Neural crest cell (in vitro differentiated cells): Measurements from ENCODE around the gene LY6G5C. TPM values are rescaled to one million over a fixed set of nuclear protein-coding genes. Genes with fewer than 3 reads are reported as not detected.

Experiments
- DNase-seq: peaks from one replicate; pipeline ENCODE4 v3.0.0; 2021; ENCODE audit warnings: low read depth, mixed read lengths, low spot score
- H3K27ac Mint-ChIP-seq: one replicate; pipeline ENCODE4 v1.8.0; 2021; ENCODE audit warnings: mild to moderate bottlenecking, mixed read lengths; ENCODE audit not compliant: unreplicated experiment
- H3K27me3 Mint-ChIP-seq: 2 replicates; pipeline ENCODE4 v1.8.0; 2021; ENCODE audit warnings: low read depth, mild to moderate bottlenecking, mixed read lengths
- H3K36me3 Mint-ChIP-seq: 2 replicates; pipeline ENCODE4 v1.8.0; 2021; ENCODE audit warnings: low read depth, mild to moderate bottlenecking, mixed read lengths
- H3K4me1 Mint-ChIP-seq: 2 replicates; pipeline ENCODE4 v1.8.0; 2021; ENCODE audit warnings: mixed read lengths
- H3K4me3 Mint-ChIP-seq: one replicate; pipeline ENCODE4 v1.8.0; 2021; ENCODE audit warnings: mild to moderate bottlenecking, mixed read lengths
- H3K9me3 Mint-ChIP-seq: 2 replicates; pipeline ENCODE4 v1.8.0; 2021; ENCODE audit warnings: mixed read lengths
- CTCF ChIP-seq: fragments of 200-600 bp; sonication (generic); conservative IDR thresholded peaks from 2 replicates; pipeline ENCODE4 v1.5.0; 2021; ENCODE audit warnings: antibody characterized with exemption, mild to moderate bottlenecking
- total RNA-seq: library from RNA; stranded (reverse); gene quantifications from 2 replicates; pipeline ENCODE4 v1.2.1, GENCODE V29; 2021

Gene LY6G5C
- total RNA-seq, 1 donor from 2014 or later, result 9.1 TPM

DNA sequence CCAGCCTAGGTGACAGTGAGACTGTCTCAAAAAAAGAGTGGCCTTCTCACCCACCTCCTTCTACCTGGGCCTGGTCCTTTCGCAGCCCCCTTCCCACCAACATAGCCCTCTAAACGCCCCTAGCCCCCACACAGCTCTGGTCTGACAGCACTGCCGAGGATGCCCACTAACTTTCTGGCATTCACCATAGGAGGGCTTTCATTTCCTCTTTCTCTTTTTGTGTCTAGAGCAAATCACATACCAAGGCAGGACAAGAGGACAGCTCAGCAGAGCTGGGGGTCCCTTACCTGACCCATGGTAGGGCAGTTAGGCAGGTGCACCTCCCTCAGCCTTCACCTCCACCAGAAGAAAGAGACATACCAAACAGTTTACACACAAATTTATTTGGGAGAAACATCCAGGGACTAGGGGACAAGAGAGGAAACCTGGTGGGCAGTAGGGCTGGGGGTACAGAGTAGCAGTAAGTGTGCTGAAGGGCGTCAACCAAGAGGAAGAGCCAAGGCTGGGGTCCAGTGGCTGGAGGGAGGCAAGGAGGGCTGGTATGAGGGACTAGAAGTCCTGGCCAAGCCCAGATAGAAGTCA lies 4.5 kb downstream of the LY6G5C start:
- TF ChIP-seq CTCF, result no peak
- Mint-ChIP-seq H3K9me3 (no peaks in the 10 kb centered on the region), H3K27me3 (peaks cover 7% of the 10 kb centered on the region), H3K36me3 (no peaks in the 10 kb centered on the region), H3K27ac (no peak overlapping the region), H3K4me1 (peaks cover 10% of the 10 kb centered on the region), H3K4me3 (peak overlapping the region; percentile 7)
- DNase-seq, result no peak

DNA sequence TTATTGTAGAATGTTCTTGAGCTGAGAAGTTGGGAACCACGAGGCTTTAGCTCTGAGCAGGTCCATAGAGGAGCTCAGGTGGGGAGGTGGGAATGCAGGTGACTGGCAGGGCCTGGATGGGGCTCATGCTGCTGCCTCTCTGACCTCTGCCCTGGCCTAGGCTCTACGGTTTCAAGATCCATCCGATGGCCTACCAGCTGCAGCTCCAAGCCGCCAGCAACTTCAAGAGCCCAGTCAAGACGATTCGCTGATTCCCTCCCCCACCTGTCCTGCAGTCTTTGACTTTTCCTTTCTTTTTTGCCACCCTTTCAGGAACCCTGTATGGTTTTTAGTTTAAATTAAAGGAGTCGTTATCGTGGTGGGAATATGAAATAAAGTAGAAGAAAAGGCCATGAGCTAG lies 11.2 kb downstream of the LY6G5C start, which contains the start of gene LY6G5B:
Gene LY6G5B, plus strand, starts transcription at position 301 of the 400 bp plus-strand sequence. CDS start 975 bp downstream, outside the sequence.
- Mint-ChIP-seq H3K27ac (no peak within 1 kb of the TSS), H3K9me3 (no peaks in the 10 kb centered on the region), H3K4me1 (peaks cover 16% of the 10 kb centered on the region), H3K4me3 (peak within 1 kb of the TSS; percentile 79), H3K27me3 (no peaks in the 10 kb centered on the region), H3K36me3 (peaks cover 7% of the 10 kb centered on the region)
- no peak for DNase-seq
- TF ChIP-seq CTCF, result no peak

GRCh38 chr6:31666337-31666965 lies 14.4 kb downstream of the LY6G5C start:
- Mint-ChIP-seq H3K9me3 (no peaks in the 10 kb centered on the region), H3K36me3 (peaks cover 8% of the 10 kb centered on the region), H3K4me3 (peak overlapping the region; percentile 93), H3K27me3 (no peaks in the 10 kb centered on the region), H3K4me1 (peaks cover 33% of the 10 kb centered on the region), H3K27ac (peak overlapping the region; percentile 81)
- no peak for DNase-seq
- TF ChIP-seq CTCF, result no peak

DNA sequence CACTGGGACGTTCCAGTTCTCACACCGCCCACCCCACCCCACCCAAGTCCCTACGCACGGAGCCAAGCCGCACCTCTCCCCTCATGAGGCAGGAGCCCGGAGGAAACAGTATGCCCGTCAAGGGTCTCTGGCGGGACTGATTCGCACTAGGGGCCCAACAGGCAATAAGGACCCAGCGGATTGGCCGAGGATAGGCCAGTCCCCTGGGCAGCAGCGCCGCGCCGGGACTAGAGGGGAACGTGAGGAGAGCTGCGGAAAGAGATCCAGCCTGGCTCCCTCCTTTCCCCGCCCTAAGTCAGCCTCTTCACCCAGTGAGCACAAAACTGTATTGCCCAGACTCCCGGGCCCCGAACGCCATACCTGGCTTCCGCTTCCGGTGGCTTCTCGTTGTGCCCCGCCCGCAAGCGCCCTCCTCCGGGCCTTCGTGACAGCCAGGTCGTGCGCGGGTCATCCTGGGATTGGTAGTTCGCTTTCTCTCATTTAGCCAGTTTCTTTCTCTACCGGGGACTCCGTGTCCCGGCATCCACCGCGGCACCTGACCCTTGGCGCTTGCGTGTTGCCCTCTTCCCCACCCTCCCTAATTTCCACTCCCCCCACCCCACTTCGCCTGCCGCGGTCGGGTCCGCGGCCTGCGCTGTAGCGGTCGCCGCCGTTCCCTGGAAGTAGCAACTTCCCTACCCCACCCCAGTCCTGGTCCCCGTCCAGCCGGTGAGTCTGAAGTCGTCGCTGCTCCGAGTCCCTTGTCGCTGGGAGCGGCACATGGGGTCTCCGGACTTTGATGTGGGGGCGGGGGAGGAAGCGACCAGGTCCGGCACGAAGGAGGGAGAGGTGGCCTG lies 15.1 kb downstream of the LY6G5C start, which contains the start of gene CSNK2B:
Gene CSNK2B, plus strand, starts transcription at position 580 of the 836 bp plus-strand sequence. CDS start 752 bp downstream, outside the sequence.
- no peaks in the 10 kb centered on the region for H3K27me3 Mint-ChIP-seq
- H3K9me3 Mint-ChIP-seq, result no peaks in the 10 kb centered on the region
- H3K27ac Mint-ChIP-seq, result peak within 1 kb of the TSS; percentile 81
- peak; percentile 95 for DNase-seq
- TF ChIP-seq CTCF, result no peak
- peaks cover 39% of the 10 kb centered on the region for H3K4me1 Mint-ChIP-seq
- peaks cover 8% of the 10 kb centered on the region for H3K36me3 Mint-ChIP-seq
- H3K4me3 Mint-ChIP-seq, result peak within 1 kb of the TSS; percentile 93

- Mint-ChIP-seq H3K27me3 (no peaks in the 10 kb centered on the region), H3K4me1 (peaks cover 45% of the 10 kb centered on the region), H3K4me3 (peak within 1 kb of the TSS; percentile 93), H3K27ac (peak within 1 kb of the TSS; percentile 81), H3K9me3 (no peaks in the 10 kb centered on the region), H3K36me3 (peaks cover 8% of the 10 kb centered on the region)
- TF ChIP-seq CTCF, result no peak
- peak; percentile 74 for DNase-seq
These were observed 15.9 kb downstream of the LY6G5C start, which contains the start of gene GPANK1 for GRCh38 chr6:31664790-31665500. GPANK1 (minus strand) TSS chr6:31664997; CDS start chr6:31664478, 519 bp downstream.
